ENCODE measurements around the gene TNFRSF14. TPM values are rescaled to one million over a fixed set of nuclear protein-coding genes. Genes with fewer than 3 reads are reported as not detected.

Gene TNFRSF14
- total RNA-seq, 1 donor from 2014 or later = 14.7 TPM

GRCh38 chr1:2533365-2533764 is 22.8 kb upstream of the TNFRSF14 start:
- peaks cover 30% of the 10 kb centered on the region for H3K27me3 ChIP-seq (ENCODE audit: control insufficient read depth, insufficient read depth, low read length)
- no peak for TF ChIP-seq CTCF (IDR thresholded peaks at IDR 0.05; ENCODE audit: insufficient read depth, low read length, poor library complexity, severe bottlenecking)
- no peak for DNase-seq (ENCODE audit: low read depth)
- H3K36me3 ChIP-seq (ENCODE audit: control insufficient read depth, insufficient read depth, low read length) = no peaks in the 10 kb centered on the region
- H3K4me3 ChIP-seq (ENCODE audit: low read depth, low read length) = no peak overlapping the region

- Histone ChIP-seq H3K27me3 (ENCODE audit: control insufficient read depth, insufficient read depth, low read length) (peaks cover 23% of the 10 kb centered on the region), H3K4me3 (ENCODE audit: low read depth, low read length) (no peak overlapping the region), H3K36me3 (ENCODE audit: control insufficient read depth, insufficient read depth, low read length) (no peaks in the 10 kb centered on the region)
- DNase-seq (ENCODE audit: low read depth) = no peak
- no peak for TF ChIP-seq CTCF (IDR thresholded peaks at IDR 0.05; ENCODE audit: insufficient read depth, low read length, poor library complexity, severe bottlenecking)
Measured at GRCh38 chr1:2534315-2534686, 21.9 kb upstream of the TNFRSF14 start.

GRCh38 chr1:2534687-2535441 is 21.3 kb upstream of the TNFRSF14 start:
- H3K36me3 ChIP-seq (ENCODE audit: control insufficient read depth, insufficient read depth, low read length) = no peaks in the 10 kb centered on the region
- DNase-seq (ENCODE audit: low read depth) = peak; percentile 45
- H3K27me3 ChIP-seq (ENCODE audit: control insufficient read depth, insufficient read depth, low read length) = peaks cover 19% of the 10 kb centered on the region
- TF ChIP-seq CTCF (IDR thresholded peaks at IDR 0.05; ENCODE audit: insufficient read depth, low read length, poor library complexity, severe bottlenecking) = no peak
- H3K4me3 ChIP-seq (ENCODE audit: low read depth, low read length) = no peak overlapping the region

GRCh38 chr1:2535455-2535854 is 20.7 kb upstream of the TNFRSF14 start:
- no peak for DNase-seq (ENCODE audit: low read depth)
- H3K4me3 ChIP-seq (ENCODE audit: low read depth, low read length) = no peak overlapping the region
- no peak for TF ChIP-seq CTCF (IDR thresholded peaks at IDR 0.05; ENCODE audit: insufficient read depth, low read length, poor library complexity, severe bottlenecking)
- peaks cover 19% of the 10 kb centered on the region for H3K27me3 ChIP-seq (ENCODE audit: control insufficient read depth, insufficient read depth, low read length)
- no peaks in the 10 kb centered on the region for H3K36me3 ChIP-seq (ENCODE audit: control insufficient read depth, insufficient read depth, low read length)

GRCh38 chr1:2535981-2536380 is 20.2 kb upstream of the TNFRSF14 start:
- no peak for DNase-seq (ENCODE audit: low read depth)
- Histone ChIP-seq H3K4me3 (ENCODE audit: low read depth, low read length) (no peak overlapping the region), H3K36me3 (ENCODE audit: control insufficient read depth, insufficient read depth, low read length) (no peaks in the 10 kb centered on the region), H3K27me3 (ENCODE audit: control insufficient read depth, insufficient read depth, low read length) (peaks cover 17% of the 10 kb centered on the region)
- no peak for TF ChIP-seq CTCF (IDR thresholded peaks at IDR 0.05; ENCODE audit: insufficient read depth, low read length, poor library complexity, severe bottlenecking)

- Histone ChIP-seq H3K36me3 (ENCODE audit: control insufficient read depth, insufficient read depth, low read length) (no peaks in the 10 kb centered on the region), H3K4me3 (ENCODE audit: low read depth, low read length) (no peak overlapping the region), H3K27me3 (ENCODE audit: control insufficient read depth, insufficient read depth, low read length) (peaks cover 12% of the 10 kb centered on the region)
- TF ChIP-seq CTCF (IDR thresholded peaks at IDR 0.05; ENCODE audit: insufficient read depth, low read length, poor library complexity, severe bottlenecking) = no peak
- DNase-seq (ENCODE audit: low read depth) = no peak
Measured at GRCh38 chr1:2537784-2538115, 18.4 kb upstream of the TNFRSF14 start.

Measured in kidney epithelial cell (primary cell).